GM20000 (cell line): ENCODE data around the gene GRM7.

Experiments used
- DNase-seq: peaks from one replicate; pipeline ENCODE4 v3.0.0; 2012; ENCODE audit warnings: low spot score
- CTCF ChIP-seq: IDR thresholded peaks from 2 replicates; pipeline ENCODE4 v1.5.1; 2012; ENCODE audit warnings: mild to moderate bottlenecking, control low read depth; ENCODE audit errors: extremely low read depth, missing control alignments

Gene GRM7

GRCh38 chr3:7697548-7697947 is 836.6 kb downstream of the GRM7 start:
- DNase-seq: no peak

GRCh38 chr3:7700539-7700938 is 839.6 kb downstream of the GRM7 start:
- TF ChIP-seq CTCF: no peak
- no peak for DNase-seq

More at GRCh38 chr3:7697548-7697947, 836.6 kb downstream of the GRM7 start:
- no peak for TF ChIP-seq CTCF

- no peak for DNase-seq
- TF ChIP-seq CTCF: no peak
Observed at GRCh38 chr3:7700977-7701376, 840.1 kb downstream of the GRM7 start.

DNA sequence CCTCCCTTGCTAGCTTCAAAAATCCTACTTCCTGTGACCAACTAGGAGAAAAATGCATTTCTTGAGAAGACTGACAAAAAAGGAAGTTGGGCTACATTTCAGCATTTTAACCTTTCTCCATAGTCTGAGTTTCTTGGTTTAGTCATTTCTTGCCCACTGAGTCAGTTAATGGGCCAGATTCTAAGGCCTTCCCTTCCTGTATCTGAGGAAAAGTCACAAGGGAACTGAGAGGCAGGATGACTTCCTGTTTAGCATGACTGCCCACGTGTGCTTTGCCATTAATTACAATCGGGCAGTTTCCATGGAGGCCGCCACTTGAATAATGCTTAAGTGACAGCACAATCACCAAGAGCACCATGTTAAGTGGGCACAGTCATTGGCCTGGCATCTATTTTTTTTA is 846.3 kb downstream of the GRM7 start:
- no peak for DNase-seq
- TF ChIP-seq CTCF: no peak

GRCh38 chr3:7709376-7710082 is 848.6 kb downstream of the GRM7 start:
- no peak for DNase-seq
- TF ChIP-seq CTCF: no peak

- no peak for TF ChIP-seq CTCF
- DNase-seq: no peak
Observed at GRCh38 chr3:7710284-7710683, 849.4 kb downstream of the GRM7 start.

DNA sequence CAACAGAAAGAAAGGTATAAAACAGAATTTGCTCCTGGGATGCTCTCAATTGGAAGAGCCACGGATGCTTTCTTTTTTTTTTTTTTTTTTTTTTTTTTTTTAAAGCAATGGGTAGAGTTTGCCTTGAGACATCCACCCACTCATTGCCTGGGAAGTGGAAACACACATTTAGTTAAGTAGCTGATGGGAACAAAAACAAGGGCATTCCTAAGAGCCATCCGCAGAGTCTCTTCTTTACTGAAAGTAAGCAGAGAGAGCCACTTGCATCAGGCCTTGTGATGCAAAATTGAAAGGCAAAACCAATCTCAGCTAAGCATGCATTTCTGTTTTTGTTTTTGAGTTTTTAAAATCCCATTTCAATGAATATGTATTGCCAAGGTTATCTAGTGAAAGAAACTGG is 852.8 kb downstream of the GRM7 start:
- no peak for DNase-seq
- no peak for TF ChIP-seq CTCF
